Psoas muscle (tissue), 8 donors: ENCODE data around the gene NEU4. TPM values are rescaled to one million over a fixed set of nuclear protein-coding genes. Genes with fewer than 3 reads are reported as not detected.
"Not testable (repeated sequence)": the region's sequence is repeated elsewhere in the genome, so short reads cannot be mapped to it uniquely, and the experiment has no call there.

Experiments used
- ATAC-seq, 4 donors: fragments of 200-7000 bp; cut with Tn5 transposase; one replicate each; pipeline ENCODE4 v1.9.1; 2020; ENCODE audit warnings: moderate library complexity in 3 of 4, mild to moderate bottlenecking in 2 of 4
- DNase-seq, 2 donors: peaks; one replicate each; pipeline ENCODE4 v3.0.0-alpha.2; 2020
- H3K27ac ChIP-seq: fragments of 200-600 bp; one replicate; pipeline ENCODE4 v1.8.0; 2022
- H3K27me3 ChIP-seq, 3 donors: fragments of 200-600 bp in 1 of 3; one replicate each; pipeline versions ENCODE4 v1.6.1 to v1.8.0; 2013 to 2022; ENCODE audit warnings: low read length in 2 of 3, mild to moderate bottlenecking in 2 of 3, moderate library complexity in 1 of 3; ENCODE audit not compliant: insufficient read depth in 3 of 3
- H3K36me3 ChIP-seq, 2 donors: fragments of 200-600 bp in 1 of 2; one replicate each; pipeline versions ENCODE4 v1.6.1 to v1.8.0; 2013 to 2022; ENCODE audit warnings: low read depth in 1 of 2, mild to moderate bottlenecking in 1 of 2, moderate library complexity in 1 of 2; ENCODE audit not compliant: insufficient read depth in 1 of 2
- H3K4me1 ChIP-seq: fragments of 200-600 bp; one replicate; pipeline ENCODE4 v1.8.0; 2022
- H3K4me3 ChIP-seq: fragments of 200-600 bp; one replicate; pipeline ENCODE4 v1.8.0; 2022; ENCODE audit warnings: mild to moderate bottlenecking
- H3K9me3 ChIP-seq: fragments of 200-600 bp; one replicate; pipeline ENCODE4 v1.8.0; 2022
- WGBS, 3 donors: extraction: QIAGEN DNeasy Blood & Tissue Kit; methylation state at CpG; one replicate each; pipeline versions ENCODE4 v1.1.6 to v1.1.7; 2013; 5-methylcytosine and 5-hydroxymethylcytosine counted together
- intact Hi-C, 2 donors: fragments of 100-400 bp; cut with DNase I; formaldehyde crosslinking; loops; one replicate each; pipeline versions ENCODE4 v1.11.0 to v1.14.2; 2022
- polyA plus RNA-seq, 3 donors: library from polyadenylated mRNA; stranded (reverse); fragments of 200-250 nt; gene quantifications; one replicate each; pipeline ENCODE4 v1.2.3, GENCODE V29; 2013
- total RNA-seq, 4 donors: library from RNA; stranded (reverse); fragmentation: NEBNext Ultra II Directional in 2 of 4; extraction: Animal tissue kit (Norgen Biotek cat#: 25700) in 2 of 4; gene quantifications; one replicate each; pipeline versions ENCODE4 v1.2.1 to v1.2.4, GENCODE V29; 2021 to 2023
- TF ChIP-seq, protein P1 (sequence below): fragments of 200-600 bp; IDR thresholded peaks from one replicate; pipeline ENCODE4 v1.8.0; 2022; ENCODE audit warnings: antibody characterized with exemption
- donor health status: healthy with polysubstance abuse.
- donor health status: DM: no; HTN: no; CAD: no; lungs with moderate emphysema.
- donor health status: Bipolar disorder and iron deficiency.
- donor health status: healthy.
- donor health status: DM: yes; HTN: yes; CAD: no.
- donor health status: DM: no; HTN: no; CAD: no.
- donor health status: DM: no; HTN: no; CAD: no.
- donor health status: DM: yes; HTN: yes; CAD: no.

NEU4 gene
- total and polyA plus RNA-seq, 7 donors = 0.44 to 54.6 (median 7.5) TPM

- H3K9me3 ChIP-seq = no peaks in the 10 kb centered on the region
- no peaks in the 10 kb centered on the region for H3K36me3 ChIP-seq
- no peak for ATAC-seq
- intact Hi-C loops = no loop called here
- WGBS, 3 donors = 83 to 84% (median 84%) methylated on average over 46 to 48 of the region's 48 CpGs
- no peak overlapping the region for H3K4me3 ChIP-seq
- TF ChIP-seq, protein P1, sequence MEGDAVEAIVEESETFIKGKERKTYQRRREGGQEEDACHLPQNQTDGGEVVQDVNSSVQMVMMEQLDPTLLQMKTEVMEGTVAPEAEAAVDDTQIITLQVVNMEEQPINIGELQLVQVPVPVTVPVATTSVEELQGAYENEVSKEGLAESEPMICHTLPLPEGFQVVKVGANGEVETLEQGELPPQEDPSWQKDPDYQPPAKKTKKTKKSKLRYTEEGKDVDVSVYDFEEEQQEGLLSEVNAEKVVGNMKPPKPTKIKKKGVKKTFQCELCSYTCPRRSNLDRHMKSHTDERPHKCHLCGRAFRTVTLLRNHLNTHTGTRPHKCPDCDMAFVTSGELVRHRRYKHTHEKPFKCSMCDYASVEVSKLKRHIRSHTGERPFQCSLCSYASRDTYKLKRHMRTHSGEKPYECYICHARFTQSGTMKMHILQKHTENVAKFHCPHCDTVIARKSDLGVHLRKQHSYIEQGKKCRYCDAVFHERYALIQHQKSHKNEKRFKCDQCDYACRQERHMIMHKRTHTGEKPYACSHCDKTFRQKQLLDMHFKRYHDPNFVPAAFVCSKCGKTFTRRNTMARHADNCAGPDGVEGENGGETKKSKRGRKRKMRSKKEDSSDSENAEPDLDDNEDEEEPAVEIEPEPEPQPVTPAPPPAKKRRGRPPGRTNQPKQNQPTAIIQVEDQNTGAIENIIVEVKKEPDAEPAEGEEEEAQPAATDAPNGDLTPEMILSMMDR = no peak
- no peaks in the 10 kb centered on the region for H3K27me3 ChIP-seq
- DNase-seq = peak in 1 of 2 donors; percentile 51
- H3K4me1 ChIP-seq = peaks cover 4% of the 10 kb centered on the region
- no peak overlapping the region for H3K27ac ChIP-seq
Observed at GRCh38 chr2:241815477-241816430, 6.8 kb downstream of the NEU4 start.

- DNase-seq (peak; percentile 17 to 58), ATAC-seq (no peak)
- Histone ChIP-seq H3K9me3 (no peaks in the 10 kb centered on the region), H3K27ac (no peak overlapping the region), H3K36me3 (no peaks in the 10 kb centered on the region), H3K27me3 (peaks cover 0 to 1% (median 0%) of the 10 kb centered on the region in 3 donors), H3K4me1 (no peaks in the 10 kb centered on the region), H3K4me3 (no peak overlapping the region)
- intact Hi-C loops = no loop called here
- 74 to 78% (median 77%) methylated on average over 29 to 33 of the region's 33 CpGs for WGBS, 3 donors
- TF ChIP-seq, protein P1 = no peak
Observed at GRCh38 chr2:241816431-241817121, 7.6 kb downstream of the NEU4 start.

- ATAC-seq = no peak
- peak in 1 of 2 donors; percentile 38 for DNase-seq
- H3K4me3 ChIP-seq = no peak overlapping the region
- no peaks in the 10 kb centered on the region for H3K9me3 ChIP-seq
- no peaks in the 10 kb centered on the region for H3K36me3 ChIP-seq
- H3K27me3 ChIP-seq = peaks cover 0 to 1% (median 0%) of the 10 kb centered on the region in 3 donors
- TF ChIP-seq, protein P1 = no peak
- no peaks in the 10 kb centered on the region for H3K4me1 ChIP-seq
- 54 to 63% (median 57%) methylated on average over 13 to 16 of the region's 16 CpGs for WGBS, 3 donors
- intact Hi-C loops = no loop called here
- no peak overlapping the region for H3K27ac ChIP-seq
Observed at GRCh38 chr2:241817126-241817820, 8.3 kb downstream of the NEU4 start.

GRCh38 chr2:241817821-241818215, 8.8 kb downstream of the NEU4 start:
- intact Hi-C loops, DNase-seq, ATAC-seq, H3K4me1 ChIP-seq, H3K36me3 ChIP-seq, H3K27ac ChIP-seq, H3K27me3 ChIP-seq, H3K4me3 ChIP-seq, H3K9me3 ChIP-seq: not testable (repeated sequence)
- 84 to 92% (median 84%) methylated on average over 9 to 10 of the region's 10 CpGs for WGBS, 3 donors
